Measurements from ENCODE around the gene CHCT1. TPM values are rescaled to one million over a fixed set of nuclear protein-coding genes. Genes with fewer than 3 reads are reported as not detected.
"Not testable (repeated sequence)": the region's sequence is repeated elsewhere in the genome, so short reads cannot be mapped to it uniquely, and the experiment has no call there.

The CHCT1 gene
- total RNA-seq, 1 donor from 2014 or later = 1.6 TPM

DNA sequence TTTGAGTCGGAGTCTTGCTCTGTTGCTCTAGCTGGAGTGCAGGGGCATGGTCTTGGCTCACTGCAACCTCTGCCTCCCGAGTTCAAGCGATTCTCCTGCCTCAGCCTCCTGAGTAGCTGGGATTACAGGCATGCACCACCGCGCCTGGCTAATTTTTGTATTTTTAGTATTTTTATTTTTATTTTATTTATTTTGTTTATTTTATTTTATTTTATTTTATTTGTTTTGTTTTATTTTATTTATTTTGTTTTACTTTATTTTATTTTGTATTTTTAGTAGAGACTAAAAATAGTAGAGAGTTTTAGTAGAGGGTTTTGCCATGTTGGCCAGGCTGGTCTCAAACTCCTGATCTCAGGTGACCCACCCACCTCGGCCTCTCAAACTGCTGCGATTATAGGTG is 2.4 kb upstream of the CHCT1 start:
- not testable (repeated sequence) for H3K9ac ChIP-seq (ENCODE audit: low read depth in 1 of 3, low read length in 3 of 3); H3K9me3 ChIP-seq (ENCODE audit: control insufficient read depth in 3 of 3, low read length in 3 of 3); H3K4me1 ChIP-seq (ENCODE audit: control insufficient read depth in 3 of 3, insufficient read depth in 3 of 3, low read length in 3 of 3); H3K27me3 ChIP-seq (ENCODE audit: control insufficient read depth in 3 of 3, insufficient read depth in 3 of 3, low read length in 3 of 3); H3K27ac ChIP-seq (ENCODE audit: low read depth, low read length); H3K4me3 ChIP-seq (ENCODE audit: low read length in 3 of 3); H3K36me3 ChIP-seq (ENCODE audit: control insufficient read depth in 3 of 3, insufficient read depth in 3 of 3, low read length in 3 of 3)

GRCh38 chr17:60421273-60422161 is 772 bp upstream of the CHCT1 start:
- H3K27ac ChIP-seq (ENCODE audit: low read depth, low read length) = no peak overlapping the region
- H3K9ac ChIP-seq (ENCODE audit: low read depth in 1 of 3, low read length in 3 of 3) = peak overlapping the region; percentile 59 to 83 (median 70)
- H3K4me3 ChIP-seq (ENCODE audit: low read length in 3 of 3) = peak overlapping the region; percentile 60 to 78 (median 61)
- peaks cover 4 to 10% (median 9%) of the 10 kb centered on the region in 3 donors for H3K4me1 ChIP-seq (ENCODE audit: control insufficient read depth in 3 of 3, insufficient read depth in 3 of 3, low read length in 3 of 3)
- H3K36me3 ChIP-seq (ENCODE audit: control insufficient read depth in 3 of 3, insufficient read depth in 3 of 3, low read length in 3 of 3) = no peaks in the 10 kb centered on the region
- H3K9me3 ChIP-seq (ENCODE audit: control insufficient read depth in 3 of 3, low read length in 3 of 3) = no peaks in the 10 kb centered on the region
- no peaks in the 10 kb centered on the region for H3K27me3 ChIP-seq (ENCODE audit: control insufficient read depth in 3 of 3, insufficient read depth in 3 of 3, low read length in 3 of 3)

GRCh38 chr17:60423865-60424264 is 1.6 kb downstream of the CHCT1 start:
- H3K4me1 ChIP-seq (ENCODE audit: control insufficient read depth in 3 of 3, insufficient read depth in 3 of 3, low read length in 3 of 3) = peaks cover 4 to 10% (median 9%) of the 10 kb centered on the region in 3 donors
- no peak overlapping the region for H3K9ac ChIP-seq (ENCODE audit: low read depth in 1 of 3, low read length in 3 of 3)
- no peaks in the 10 kb centered on the region for H3K9me3 ChIP-seq (ENCODE audit: control insufficient read depth in 3 of 3, low read length in 3 of 3)
- H3K36me3 ChIP-seq (ENCODE audit: control insufficient read depth in 3 of 3, insufficient read depth in 3 of 3, low read length in 3 of 3) = no peaks in the 10 kb centered on the region
- no peak overlapping the region for H3K27ac ChIP-seq (ENCODE audit: low read depth, low read length)
- no peaks in the 10 kb centered on the region for H3K27me3 ChIP-seq (ENCODE audit: control insufficient read depth in 3 of 3, insufficient read depth in 3 of 3, low read length in 3 of 3)
- no peak overlapping the region for H3K4me3 ChIP-seq (ENCODE audit: low read length in 3 of 3)

DNA sequence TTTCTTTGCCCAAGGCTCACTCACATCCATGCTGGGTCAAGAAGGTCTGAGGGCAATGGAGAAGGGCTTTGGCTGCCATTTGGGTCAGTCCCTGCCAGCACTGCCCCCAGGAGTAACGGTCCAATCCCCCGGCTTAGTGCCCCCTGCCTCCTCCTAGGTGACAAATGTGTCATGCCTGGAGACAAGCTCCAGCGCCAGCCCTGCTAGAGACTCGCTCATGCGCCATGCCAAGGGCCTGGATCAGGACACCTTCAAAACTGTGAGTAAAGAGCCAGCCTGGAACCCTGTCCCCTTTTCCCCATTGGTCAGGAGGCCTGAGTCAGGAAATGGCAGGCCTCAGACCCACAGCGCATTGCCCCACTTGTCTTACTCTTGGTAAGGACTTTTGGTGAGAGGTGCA is 3.3 kb downstream of the CHCT1 start:
- Histone ChIP-seq H3K4me1 (ENCODE audit: control insufficient read depth in 3 of 3, insufficient read depth in 3 of 3, low read length in 3 of 3) (peaks cover 4 to 10% (median 9%) of the 10 kb centered on the region in 3 donors), H3K9ac (ENCODE audit: low read depth in 1 of 3, low read length in 3 of 3) (no peak overlapping the region), H3K4me3 (ENCODE audit: low read length in 3 of 3) (no peak overlapping the region), H3K27ac (ENCODE audit: low read depth, low read length) (no peak overlapping the region), H3K27me3 (ENCODE audit: control insufficient read depth in 3 of 3, insufficient read depth in 3 of 3, low read length in 3 of 3) (no peaks in the 10 kb centered on the region), H3K36me3 (ENCODE audit: control insufficient read depth in 3 of 3, insufficient read depth in 3 of 3, low read length in 3 of 3) (no peaks in the 10 kb centered on the region), H3K9me3 (ENCODE audit: control insufficient read depth in 3 of 3, low read length in 3 of 3) (no peaks in the 10 kb centered on the region)

DNA sequence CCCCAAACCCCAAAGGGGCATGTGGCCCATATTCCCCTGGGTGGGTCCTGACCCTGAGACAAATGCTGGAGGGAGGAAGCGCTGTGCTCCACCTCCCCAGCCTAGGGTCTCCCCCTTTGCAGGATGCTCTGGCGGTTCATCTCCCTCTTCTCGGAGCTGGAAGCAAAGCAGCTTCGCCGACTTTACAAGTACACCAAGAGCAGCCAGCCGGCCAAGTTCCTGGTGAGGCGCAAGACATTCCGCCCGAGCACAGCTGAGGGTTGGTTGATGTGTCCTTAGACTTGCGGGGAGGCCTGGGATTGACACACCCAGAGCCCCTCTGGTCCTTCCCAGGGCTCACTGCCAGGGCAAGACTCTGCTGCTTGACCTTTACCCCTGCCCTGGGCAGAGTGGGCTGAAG is 4.3 kb downstream of the CHCT1 start:
- H3K4me3 ChIP-seq (ENCODE audit: low read length in 3 of 3) = no peak overlapping the region
- no peaks in the 10 kb centered on the region for H3K36me3 ChIP-seq (ENCODE audit: control insufficient read depth in 3 of 3, insufficient read depth in 3 of 3, low read length in 3 of 3)
- no peak overlapping the region for H3K9ac ChIP-seq (ENCODE audit: low read depth in 1 of 3, low read length in 3 of 3)
- no peaks in the 10 kb centered on the region for H3K27me3 ChIP-seq (ENCODE audit: control insufficient read depth in 3 of 3, insufficient read depth in 3 of 3, low read length in 3 of 3)
- no peak overlapping the region for H3K27ac ChIP-seq (ENCODE audit: low read depth, low read length)
- peaks cover 0 to 5% (median 3%) of the 10 kb centered on the region in 3 donors for H3K4me1 ChIP-seq (ENCODE audit: control insufficient read depth in 3 of 3, insufficient read depth in 3 of 3, low read length in 3 of 3)
- no peaks in the 10 kb centered on the region for H3K9me3 ChIP-seq (ENCODE audit: control insufficient read depth in 3 of 3, low read length in 3 of 3)

DNA sequence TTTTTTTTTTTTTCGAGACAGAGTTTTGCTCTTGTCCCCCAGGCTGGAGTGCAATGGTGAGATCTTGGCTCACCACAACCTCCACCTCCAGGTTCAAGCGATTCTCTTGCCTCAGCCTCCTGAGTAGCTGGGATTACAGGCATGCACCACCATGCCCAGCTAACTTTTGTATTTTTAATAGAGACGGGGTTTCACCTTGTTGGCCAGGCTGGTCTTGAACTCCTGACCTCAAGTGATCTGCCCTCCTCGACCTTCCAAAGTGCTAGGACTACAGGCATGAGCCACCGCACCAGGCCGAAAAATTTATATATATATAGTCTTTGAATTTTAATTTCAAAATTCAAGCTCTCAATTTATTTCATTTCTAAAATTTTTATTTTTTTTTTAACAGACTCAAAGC is 6.2 kb downstream of the CHCT1 start:
- not testable (repeated sequence) for H3K9ac ChIP-seq (ENCODE audit: low read depth in 1 of 3, low read length in 3 of 3); H3K9me3 ChIP-seq (ENCODE audit: control insufficient read depth in 3 of 3, low read length in 3 of 3); H3K27ac ChIP-seq (ENCODE audit: low read depth, low read length); H3K4me3 ChIP-seq (ENCODE audit: low read length in 3 of 3); H3K27me3 ChIP-seq (ENCODE audit: control insufficient read depth in 3 of 3, insufficient read depth in 3 of 3, low read length in 3 of 3); H3K36me3 ChIP-seq (ENCODE audit: control insufficient read depth in 3 of 3, insufficient read depth in 3 of 3, low read length in 3 of 3); H3K4me1 ChIP-seq (ENCODE audit: control insufficient read depth in 3 of 3, insufficient read depth in 3 of 3, low read length in 3 of 3)

DNA sequence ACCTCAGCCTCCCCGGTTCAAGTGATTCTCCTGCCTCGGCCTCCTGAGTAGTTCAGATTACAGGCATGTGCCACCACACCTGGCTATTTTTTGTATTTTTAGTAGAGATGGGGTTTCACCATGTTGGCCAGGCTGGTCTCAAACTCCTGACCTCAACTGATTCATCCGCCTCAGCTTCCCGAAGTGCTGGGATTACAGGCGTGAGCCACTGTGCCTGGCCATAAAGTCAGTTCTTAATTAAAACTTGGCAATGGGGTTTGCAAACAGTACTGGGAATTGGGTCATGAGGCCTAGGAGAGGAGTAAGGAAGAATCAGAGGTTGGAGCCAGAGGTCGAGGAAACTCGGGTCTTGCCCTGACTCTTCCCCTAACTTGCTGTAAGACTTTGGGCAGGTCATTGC is 8.3 kb downstream of the CHCT1 start:
- not testable (repeated sequence) for H3K27ac ChIP-seq (ENCODE audit: low read depth, low read length); H3K9ac ChIP-seq (ENCODE audit: low read depth in 1 of 3, low read length in 3 of 3); H3K36me3 ChIP-seq (ENCODE audit: control insufficient read depth in 3 of 3, insufficient read depth in 3 of 3, low read length in 3 of 3); H3K4me1 ChIP-seq (ENCODE audit: control insufficient read depth in 3 of 3, insufficient read depth in 3 of 3, low read length in 3 of 3); H3K27me3 ChIP-seq (ENCODE audit: control insufficient read depth in 3 of 3, insufficient read depth in 3 of 3, low read length in 3 of 3); H3K4me3 ChIP-seq (ENCODE audit: low read length in 3 of 3); H3K9me3 ChIP-seq (ENCODE audit: control insufficient read depth in 3 of 3, low read length in 3 of 3)

GRCh38 chr17:60433021-60433997 is 11.0 kb downstream of the CHCT1 start:
- H3K4me3 ChIP-seq (ENCODE audit: low read length in 3 of 3); H3K27me3 ChIP-seq (ENCODE audit: control insufficient read depth in 3 of 3, insufficient read depth in 3 of 3, low read length in 3 of 3); H3K9ac ChIP-seq (ENCODE audit: low read depth in 1 of 3, low read length in 3 of 3); H3K27ac ChIP-seq (ENCODE audit: low read depth, low read length); H3K4me1 ChIP-seq (ENCODE audit: control insufficient read depth in 3 of 3, insufficient read depth in 3 of 3, low read length in 3 of 3); H3K36me3 ChIP-seq (ENCODE audit: control insufficient read depth in 3 of 3, insufficient read depth in 3 of 3, low read length in 3 of 3); H3K9me3 ChIP-seq (ENCODE audit: control insufficient read depth in 3 of 3, low read length in 3 of 3): not testable (repeated sequence)

DNA sequence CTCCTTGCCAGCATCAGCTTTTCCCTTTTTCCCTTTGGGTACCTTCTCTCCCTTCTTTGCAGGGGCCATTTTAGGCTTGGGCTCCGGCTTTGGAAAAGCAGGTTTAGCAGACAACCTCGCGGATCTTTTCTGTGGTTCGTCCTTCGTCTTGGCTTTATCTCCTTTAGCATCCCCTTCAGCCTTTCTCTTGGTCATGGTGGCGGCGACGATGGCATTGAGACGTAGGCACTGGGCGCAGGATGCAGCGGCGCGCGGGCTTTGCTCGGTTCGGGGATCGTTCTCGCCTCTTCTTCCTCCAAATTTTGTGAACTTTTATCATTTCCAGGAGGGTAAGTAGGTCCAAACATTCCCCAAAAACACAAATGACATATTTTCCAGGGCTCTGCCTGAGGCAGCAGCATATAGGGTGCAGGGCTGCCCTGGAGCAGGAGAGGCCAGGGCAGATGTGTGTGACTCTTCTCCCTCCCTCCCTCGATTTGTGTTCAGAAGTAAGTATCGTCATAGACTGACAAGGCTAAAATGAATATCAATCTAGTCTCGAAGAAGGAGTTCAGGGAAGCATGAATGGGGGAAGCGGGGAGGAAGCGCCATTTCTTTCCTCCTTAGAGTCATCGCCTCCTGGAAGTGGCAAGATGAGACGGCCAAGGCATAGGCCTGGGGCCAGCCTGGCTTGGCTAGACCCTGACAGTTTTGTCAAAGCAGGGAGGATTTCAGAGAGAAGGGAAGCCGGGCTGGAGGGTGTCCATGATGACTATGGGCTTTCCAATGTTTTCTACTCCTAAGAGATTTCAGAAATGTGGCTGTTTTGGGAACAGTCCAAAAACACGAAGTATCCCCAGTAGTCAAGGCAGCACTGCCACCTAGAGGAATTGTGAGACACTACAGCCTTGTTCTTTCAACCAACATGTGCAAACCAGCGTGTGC is 13.2 kb downstream of the CHCT1 start:
- no peaks in the 10 kb centered on the region for H3K9me3 ChIP-seq (ENCODE audit: control insufficient read depth in 3 of 3, low read length in 3 of 3)
- no peak overlapping the region for H3K9ac ChIP-seq (ENCODE audit: low read depth in 1 of 3, low read length in 3 of 3)
- no peaks in the 10 kb centered on the region for H3K36me3 ChIP-seq (ENCODE audit: control insufficient read depth in 3 of 3, insufficient read depth in 3 of 3, low read length in 3 of 3)
- no peak overlapping the region for H3K27ac ChIP-seq (ENCODE audit: low read depth, low read length)
- H3K4me3 ChIP-seq (ENCODE audit: low read length in 3 of 3) = peak overlapping the region; percentile 26 to 45 (median 27)
- peaks cover 4 to 5% (median 5%) of the 10 kb centered on the region in 3 donors for H3K4me1 ChIP-seq (ENCODE audit: control insufficient read depth in 3 of 3, insufficient read depth in 3 of 3, low read length in 3 of 3)
- no peaks in the 10 kb centered on the region for H3K27me3 ChIP-seq (ENCODE audit: control insufficient read depth in 3 of 3, insufficient read depth in 3 of 3, low read length in 3 of 3)

All from skeletal muscle tissue (tissue), 4 donors.